UCSD-AML1 (cell line): ENCODE data around the gene MAGIX.

Experiments
- DNase-seq: peaks from one replicate; lab custom pipeline; 2025; ENCODE audit not compliant: unreplicated experiment; lab: John Stamatoyannopoulos, UW

MAGIX gene

GRCh38 chrX:49204017-49204416 lies 41.5 kb downstream of the MAGIX start:
- no peak for DNase-seq

- no peak for DNase-seq
These were observed 42.2 kb downstream of the MAGIX start for GRCh38 chrX:49204709-49205108.

GRCh38 chrX:49205443-49205842 lies 42.9 kb downstream of the MAGIX start:
- DNase-seq = no peak

- no peak for DNase-seq
These were observed 44.0 kb downstream of the MAGIX start for GRCh38 chrX:49206543-49206942.

GRCh38 chrX:49208399-49208798 lies 45.8 kb downstream of the MAGIX start:
- no peak for DNase-seq

GRCh38 chrX:49209434-49210251 lies 47.1 kb downstream of the MAGIX start:
- DNase-seq = no peak

- DNase-seq = no peak
These were observed 47.8 kb downstream of the MAGIX start for GRCh38 chrX:49210406-49210805.

GRCh38 chrX:49211074-49211473 lies 48.5 kb downstream of the MAGIX start:
- DNase-seq = no peak

GRCh38 chrX:49212209-49212608 lies 49.7 kb downstream of the MAGIX start:
- no peak for DNase-seq

- no peak for DNase-seq
These were observed 50.3 kb downstream of the MAGIX start for GRCh38 chrX:49212861-49213260.

- DNase-seq = no peak
These were observed 51.9 kb downstream of the MAGIX start for GRCh38 chrX:49214416-49214815.

- no peak for DNase-seq
These were observed 52.5 kb downstream of the MAGIX start for GRCh38 chrX:49214996-49215526.
